Measurements from ENCODE around the gene NOC4L.
"Not testable (repeated sequence)": the region's sequence is repeated elsewhere in the genome, so short reads cannot be mapped to it uniquely, and the experiment has no call there.

Gene NOC4L

GRCh38 chr12:132131952-132132351 is 12.3 kb upstream of the NOC4L start:
- FAIRE-seq (no peak), DNase-seq (ENCODE audit: insufficient read length, low spot score) (no peak)
- TF ChIP-seq POLR2A (IDR thresholded peaks at IDR 0.05; ENCODE audit: low read depth, low read length): no peak

GRCh38 chr12:132132609-132133430 is 11.4 kb upstream of the NOC4L start:
- no peak for TF ChIP-seq POLR2A (IDR thresholded peaks at IDR 0.05; ENCODE audit: low read depth, low read length)
- FAIRE-seq: no peak

GRCh38 chr12:132133952-132134652 is 10.2 kb upstream of the NOC4L start:
- no peak for DNase-seq (ENCODE audit: insufficient read length, low spot score)
- no peak for FAIRE-seq

More at GRCh38 chr12:132132609-132133430, 11.4 kb upstream of the NOC4L start:
- no peak for DNase-seq (ENCODE audit: insufficient read length, low spot score)

DNA sequence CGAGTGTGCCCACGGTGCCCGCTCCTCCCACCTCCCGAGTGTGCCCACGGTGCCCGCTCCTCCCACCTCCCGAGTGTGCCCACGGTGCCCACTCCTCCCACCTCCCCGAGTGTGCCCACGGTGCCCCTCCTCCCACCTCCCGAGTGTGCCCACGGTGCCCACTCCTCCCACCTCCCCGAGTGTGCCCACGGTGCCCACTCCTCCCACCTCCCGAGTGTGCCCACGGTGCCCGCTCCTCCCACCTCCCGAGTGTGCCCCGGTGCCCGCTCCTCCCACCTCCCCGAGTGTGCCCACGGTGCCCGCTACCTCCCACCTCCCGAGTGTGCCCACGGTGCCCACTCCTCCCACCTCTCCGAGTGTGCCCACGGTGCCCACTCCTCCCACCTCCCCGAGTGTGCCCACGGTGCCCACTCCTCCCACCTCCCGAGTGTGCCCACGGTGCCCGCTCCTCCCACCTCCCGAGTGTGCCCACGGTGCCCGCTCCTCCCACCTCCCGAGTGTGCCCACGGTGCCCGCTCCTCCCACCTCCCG is 9.5 kb upstream of the NOC4L start:
- not testable (repeated sequence) for FAIRE-seq; DNase-seq (ENCODE audit: insufficient read length, low spot score)

More at GRCh38 chr12:132133952-132134652, 10.2 kb upstream of the NOC4L start:
- no peak for TF ChIP-seq POLR2A (IDR thresholded peaks at IDR 0.05; ENCODE audit: low read depth, low read length)

GRCh38 chr12:132136226-132136625 is 8.0 kb upstream of the NOC4L start:
- not testable (repeated sequence) for DNase-seq (ENCODE audit: insufficient read length, low spot score); FAIRE-seq

DNA sequence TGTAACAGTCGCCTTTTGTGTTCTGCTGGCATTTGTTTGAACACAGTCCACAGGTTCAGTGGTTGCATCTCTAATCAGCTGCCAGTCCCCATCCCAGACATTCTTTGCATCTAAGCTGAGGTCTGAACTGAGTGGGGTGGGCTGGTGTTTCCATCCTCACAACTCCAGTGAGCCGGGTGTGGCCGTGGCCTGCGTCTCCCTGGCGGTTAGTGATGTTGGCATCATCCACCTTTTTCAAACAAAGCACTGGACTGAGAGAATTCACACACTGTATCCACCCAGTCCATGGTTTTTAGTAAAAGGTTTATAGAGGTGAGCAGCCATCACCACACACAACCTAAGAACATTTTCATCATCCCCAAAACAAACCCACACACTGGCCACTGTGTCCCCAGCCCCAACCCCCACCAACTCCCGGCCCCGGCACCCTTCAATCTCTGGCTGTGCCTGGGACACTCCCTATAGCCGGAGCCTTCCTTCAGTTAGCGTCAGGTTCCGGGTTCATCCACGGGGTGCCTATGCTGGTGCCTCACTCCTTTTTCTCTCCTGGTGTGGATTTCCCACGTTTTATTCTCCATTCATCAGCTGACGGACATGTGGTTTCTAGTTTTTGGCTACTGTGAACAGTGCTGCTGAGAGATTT is 6.7 kb upstream of the NOC4L start:
- no peak for TF ChIP-seq POLR2A (IDR thresholded peaks at IDR 0.05; ENCODE audit: low read depth, low read length)
- DNase-seq (ENCODE audit: insufficient read length, low spot score) (no peak), FAIRE-seq (no peak)

- TF ChIP-seq POLR2A (IDR thresholded peaks at IDR 0.05; ENCODE audit: low read depth, low read length): no peak
- no peak for DNase-seq (ENCODE audit: insufficient read length, low spot score)
- no peak for FAIRE-seq
These were observed 5.1 kb upstream of the NOC4L start for GRCh38 chr12:132138941-132139871.

DNA sequence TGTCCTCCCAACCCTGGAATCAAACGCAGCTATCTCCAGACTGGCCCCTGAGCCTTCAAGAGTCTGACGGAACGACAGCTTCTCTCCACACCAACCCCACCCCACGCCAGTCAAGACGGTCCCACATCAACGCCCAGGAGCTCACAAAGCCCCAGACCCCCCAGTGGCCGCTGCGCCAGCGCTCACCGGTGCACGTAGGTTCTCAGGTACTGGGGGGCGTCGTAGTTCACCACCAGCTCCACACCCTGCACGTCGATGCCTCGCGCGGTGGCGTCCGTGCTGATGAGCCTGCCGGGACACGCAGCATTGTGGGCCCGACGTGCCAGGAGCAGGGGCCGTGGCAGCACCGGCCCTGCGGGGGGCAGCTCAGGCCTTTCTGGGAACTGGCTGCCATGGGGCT is 4.3 kb upstream of the NOC4L start:
- TF ChIP-seq POLR2A (IDR thresholded peaks at IDR 0.05; ENCODE audit: low read depth, low read length): no peak
- DNase-seq (ENCODE audit: insufficient read length, low spot score): no peak
- FAIRE-seq: no peak

GRCh38 chr12:132140501-132140900 is 3.8 kb upstream of the NOC4L start:
- no peak for FAIRE-seq
- TF ChIP-seq POLR2A (IDR thresholded peaks at IDR 0.05; ENCODE audit: low read depth, low read length): no peak

GRCh38 chr12:132140918-132141841 is 3.1 kb upstream of the NOC4L start:
- DNase-seq (ENCODE audit: insufficient read length, low spot score): no peak
- FAIRE-seq: no peak
- TF ChIP-seq POLR2A (IDR thresholded peaks at IDR 0.05; ENCODE audit: low read depth, low read length): no peak

More at GRCh38 chr12:132140501-132140900, 3.8 kb upstream of the NOC4L start:
- DNase-seq (ENCODE audit: insufficient read length, low spot score): no peak

DNA sequence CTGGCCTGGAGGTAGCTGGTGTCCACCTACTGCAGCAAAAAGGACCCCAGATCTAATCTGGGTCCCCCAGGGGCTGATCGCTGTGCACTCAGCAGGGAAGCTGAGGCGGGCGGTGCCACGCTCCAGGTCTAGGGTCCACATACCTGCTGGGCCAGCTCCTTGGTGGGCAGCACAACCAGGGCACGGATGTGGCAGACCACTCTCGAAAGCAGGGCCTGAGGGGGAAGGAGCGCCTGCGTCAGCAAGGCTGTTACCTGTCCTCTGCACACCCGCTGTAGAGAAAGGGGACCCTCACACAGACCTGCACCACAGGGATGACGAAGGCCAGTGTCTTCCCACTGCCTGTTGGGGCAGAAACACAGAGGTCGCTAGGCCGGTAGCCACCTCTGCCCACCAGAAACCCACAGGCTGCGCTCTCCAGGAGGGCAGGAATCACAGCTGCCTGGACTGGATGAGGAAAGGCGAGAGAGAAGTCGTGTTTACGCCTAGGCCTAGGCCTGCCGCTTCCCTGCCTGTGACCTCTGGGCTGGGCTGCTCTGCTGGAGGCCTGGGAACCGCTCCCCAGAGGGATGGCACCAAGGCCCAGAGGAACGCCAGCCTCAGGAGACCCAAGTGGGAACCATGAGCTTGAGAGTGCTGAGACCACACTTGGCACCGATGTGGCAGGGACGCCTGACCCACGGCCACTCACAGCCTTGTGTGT is 2.1 kb upstream of the NOC4L start:
- no peak for FAIRE-seq
- no peak for TF ChIP-seq POLR2A (IDR thresholded peaks at IDR 0.05; ENCODE audit: low read depth, low read length)
- no peak for DNase-seq (ENCODE audit: insufficient read length, low spot score)

Data from H54 (cell line).